ENCODE results near the gene CERS3.

DNA sequence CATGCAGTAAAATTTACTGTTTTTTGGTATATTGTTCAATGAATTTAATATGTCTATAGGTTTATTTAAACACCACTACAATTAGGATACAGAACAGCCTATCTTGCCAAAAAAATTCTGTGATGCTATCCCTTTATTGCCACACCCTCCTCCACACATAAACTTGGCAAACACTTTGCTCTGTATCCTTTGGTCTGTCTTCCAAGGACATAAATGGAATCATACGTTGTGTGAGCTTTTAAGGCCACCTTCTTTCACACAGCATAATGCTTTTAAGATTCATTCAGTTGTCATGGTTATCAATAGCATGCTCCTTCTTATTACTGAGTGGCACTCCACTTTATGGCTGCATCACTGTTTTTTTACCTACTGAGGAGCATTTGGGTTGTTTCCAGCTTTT is 71.5 kb downstream of the CERS3 start:
- no peak for TF ChIP-seq POLR2A (IDR thresholded peaks at IDR 0.05)
- TF ChIP-seq, protein P1, sequence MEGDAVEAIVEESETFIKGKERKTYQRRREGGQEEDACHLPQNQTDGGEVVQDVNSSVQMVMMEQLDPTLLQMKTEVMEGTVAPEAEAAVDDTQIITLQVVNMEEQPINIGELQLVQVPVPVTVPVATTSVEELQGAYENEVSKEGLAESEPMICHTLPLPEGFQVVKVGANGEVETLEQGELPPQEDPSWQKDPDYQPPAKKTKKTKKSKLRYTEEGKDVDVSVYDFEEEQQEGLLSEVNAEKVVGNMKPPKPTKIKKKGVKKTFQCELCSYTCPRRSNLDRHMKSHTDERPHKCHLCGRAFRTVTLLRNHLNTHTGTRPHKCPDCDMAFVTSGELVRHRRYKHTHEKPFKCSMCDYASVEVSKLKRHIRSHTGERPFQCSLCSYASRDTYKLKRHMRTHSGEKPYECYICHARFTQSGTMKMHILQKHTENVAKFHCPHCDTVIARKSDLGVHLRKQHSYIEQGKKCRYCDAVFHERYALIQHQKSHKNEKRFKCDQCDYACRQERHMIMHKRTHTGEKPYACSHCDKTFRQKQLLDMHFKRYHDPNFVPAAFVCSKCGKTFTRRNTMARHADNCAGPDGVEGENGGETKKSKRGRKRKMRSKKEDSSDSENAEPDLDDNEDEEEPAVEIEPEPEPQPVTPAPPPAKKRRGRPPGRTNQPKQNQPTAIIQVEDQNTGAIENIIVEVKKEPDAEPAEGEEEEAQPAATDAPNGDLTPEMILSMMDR (IDR thresholded peaks at IDR 0.05) = no peak

Measured in lower leg skin (tissue), 3 donors.